Heart right ventricle (tissue), 16 donors: ENCODE measurements around the gene PDLIM5. TPM values are rescaled to one million over a fixed set of nuclear protein-coding genes. Genes with fewer than 3 reads are reported as not detected.

Experiments used
- ATAC-seq, 8 donors: fragments of 200-7000 bp; cut with Tn5 transposase; one replicate each; pipeline ENCODE4 v1.9.1; 2020; ENCODE audit warnings: mild to moderate bottlenecking in 8 of 8, moderate library complexity in 8 of 8, moderate number of reproducible peaks in 1 of 8
- DNase-seq, 2 donors: peaks; one replicate each; pipeline ENCODE4 v3.0.0-alpha.2; 2020
- H3K27ac ChIP-seq, 10 donors: fragments of 200-600 bp; sonication (generic) in 2 of 10; one replicate each; pipeline versions ENCODE4 v1.5.0 to v1.8.0; 2020 to 2022; ENCODE audit warnings: mild to moderate bottlenecking in 3 of 10
- H3K27me3 ChIP-seq, 7 donors: fragments of 200-600 bp; one replicate each; pipeline ENCODE4 v1.8.0; 2021 to 2022; ENCODE audit warnings: mild to moderate bottlenecking in 2 of 7
- H3K36me3 ChIP-seq, 9 donors: fragments of 200-600 bp; sonication (generic) in 1 of 9; one replicate each; pipeline versions ENCODE4 v1.5.0 to v1.8.0; 2020 to 2022; ENCODE audit warnings: mild to moderate bottlenecking in 2 of 9
- H3K4me1 ChIP-seq, 9 donors: fragments of 200-600 bp; sonication (generic) in 1 of 9; one replicate each; pipeline versions ENCODE4 v1.5.0 to v1.8.0; 2020 to 2022; ENCODE audit warnings: mild to moderate bottlenecking in 4 of 9
- H3K4me3 ChIP-seq, 10 donors: fragments of 200-600 bp; sonication (generic) in 2 of 10; one replicate each; pipeline versions ENCODE4 v1.5.0 to v1.8.0; 2020 to 2022; ENCODE audit warnings: mild to moderate bottlenecking in 7 of 10, moderate library complexity in 2 of 10
- H3K9me3 ChIP-seq, 11 donors: fragments of 200-600 bp in 10 of 11; sonication (generic) in 2 of 11; one replicate each; pipeline versions ENCODE4 v1.5.0 to v1.8.0; 2013 to 2022; ENCODE audit warnings: mild to moderate bottlenecking in 2 of 11, control low read depth in 1 of 11, moderate library complexity in 1 of 11
- CTCF ChIP-seq, 9 donors: fragments of 200-600 bp; sonication (generic) in 2 of 9; IDR thresholded peaks; one replicate each; pipeline versions ENCODE4 v1.5.0 to v1.8.0; 2021 to 2022; ENCODE audit warnings: antibody characterized with exemption in 9 of 9, mild to moderate bottlenecking in 5 of 9, moderate library complexity in 1 of 9
- whole genome bisulfite sequencing, 2 donors: extraction: QIAGEN DNeasy Blood & Tissue Kit; methylation state at CpG; one replicate each; pipeline ENCODE4 v1.1.7; 2013; ENCODE audit warnings: inconsistent platforms in 1 of 2; 5-methylcytosine and 5-hydroxymethylcytosine counted together
- intact Hi-C, 10 donors: fragments of 100-400 bp; cut with DNase I; formaldehyde crosslinking; loops; one replicate each; pipeline versions ENCODE4 v1.11.1 to v1.14.2; 2022
- polyA plus RNA-seq, 2 donors: library from polyadenylated mRNA; stranded (reverse); fragments of 200-250 nt; gene quantifications; one replicate each; pipeline ENCODE4 v1.2.3, GENCODE V29; 2013
- total RNA-seq, 10 donors: library from RNA; stranded (reverse); fragmentation: NEBNext Ultra II Directional in 3 of 10; extraction: Animal tissue kit (Norgen Biotek cat#: 25700) in 3 of 10; gene quantifications; one replicate each; pipeline versions ENCODE4 v1.2.1 to v1.2.4, GENCODE V29; 2021 to 2023
- donor health status: Arrhythmogenic right ventricular cardiomyopathy.
- donor health status: ischemic (EF 13 %, LVEDD 7.1; RV severe dilation, severe dysfunction).
- donor health status: healthy with polysubstance abuse.
- donor health status: DM: no; HTN: yes; CAD: no.
- donor health status: DM: no; HTN: no; CAD: no.
- donor health status: ischemic (EF 25% LVEDD 6.9; RV normal size, moderate dysfunction).
- donor health status: ischemic (EF 25% LVEDD 5.7; RV mildly dilated, moderate dysfunction).
- donor health status: healthy.
- donor health status: DM: yes; HTN: yes; CAD: no.
- donor health status: Ischemic cardiomyopathy.
- donor health status: ischemic (EF 35%, LVEDD 5.7; RV mildly dilated, moderate dysfunction).
- donor health status: nonischemic (EF 11% LVEDD 7.7; RV severe dilation, severe dysfunction).
- donor health status: DM: yes; HTN: yes; CAD: no.
- donor health status: PGD.
- donor health status: ischemic (EF 29% LVEDD 5.4; RV normal size, mild dysfunction).
- donor health status: nonischemic (EF 23%, LVEDD 6.1; RV moderate dilation, normal function).

Gene PDLIM5
- total and polyA plus RNA-seq, 12 donors, result 221 to 1,549 (median 1,269) TPM

GRCh38 chr4:94581766-94582165 lies 130.0 kb downstream of the PDLIM5 start:
- intact Hi-C loops, result no loop called here
- no peaks in the 10 kb centered on the region for H3K27me3 ChIP-seq
- H3K4me1 ChIP-seq, result peaks cover 3 to 76% (median 44%) of the 10 kb centered on the region in 9 donors
- 74 to 82% methylated on average over 2 of the region's 2 CpGs for WGBS, 2 donors
- H3K4me3 ChIP-seq, result no peak overlapping the region
- TF ChIP-seq CTCF (IDR thresholded peaks at IDR 0.05), result no peak
- no peaks in the 10 kb centered on the region for H3K9me3 ChIP-seq
- DNase-seq (no peak), ATAC-seq (no peak)
- peak overlapping the region in 4 of 10 donors; percentile 2 to 37 (median 23) for H3K27ac ChIP-seq
- H3K36me3 ChIP-seq, result peaks cover 0 to 63% (median 10%) of the 10 kb centered on the region in 9 donors

GRCh38 chr4:94582517-94582916 lies 130.8 kb downstream of the PDLIM5 start:
- Histone ChIP-seq H3K9me3 (no peaks in the 10 kb centered on the region), H3K27me3 (no peaks in the 10 kb centered on the region), H3K4me3 (no peak overlapping the region), H3K4me1 (peaks cover 3 to 69% (median 36%) of the 10 kb centered on the region in 9 donors), H3K27ac (peak overlapping the region in 4 of 10 donors; percentile 4 to 37 (median 28)), H3K36me3 (peaks cover 0 to 68% (median 15%) of the 10 kb centered on the region in 9 donors)
- DNase-seq (no peak), ATAC-seq (peak in 1 of 8 donors; percentile 58)
- intact Hi-C loops, result no loop called here
- TF ChIP-seq CTCF (IDR thresholded peaks at IDR 0.05), result no peak
- 71 to 80% methylated on average over 2 of the region's 2 CpGs for WGBS, 2 donors

GRCh38 chr4:94583914-94584641 lies 132.3 kb downstream of the PDLIM5 start:
- Histone ChIP-seq H3K9me3 (no peaks in the 10 kb centered on the region), H3K4me1 (peaks cover under 1 to 56% (median 28%) of the 10 kb centered on the region in 9 donors), H3K36me3 (peaks cover 0 to 84% (median 23%) of the 10 kb centered on the region in 9 donors), H3K27ac (peak overlapping the region in 5 of 10 donors; percentile 0 to 35 (median 21)), H3K4me3 (no peak overlapping the region), H3K27me3 (no peaks in the 10 kb centered on the region)
- ATAC-seq (peak in 6 of 8 donors; percentile 6 to 47 (median 16)), DNase-seq (no peak)
- WGBS, 2 donors, result 42 to 49% methylated on average over 3 of the region's 3 CpGs
- no peak for TF ChIP-seq CTCF (IDR thresholded peaks at IDR 0.05)
- intact Hi-C loops, result no loop called here

- WGBS, 2 donors, result 87 to 90% methylated on average over 1 of the region's 1 CpG
- no peak for ATAC-seq
- H3K27ac ChIP-seq, result no peak overlapping the region
Measured at GRCh38 chr4:94588896-94589693, 137.4 kb downstream of the PDLIM5 start.

More at GRCh38 chr4:94588896-94589693, 137.4 kb downstream of the PDLIM5 start:
- TF ChIP-seq CTCF (IDR thresholded peaks at IDR 0.05), result no peak
- Histone ChIP-seq H3K4me1 (peaks cover 1 to 38% (median 16%) of the 10 kb centered on the region in 9 donors), H3K9me3 (no peaks in the 10 kb centered on the region), H3K36me3 (peaks cover 0 to 79% (median 23%) of the 10 kb centered on the region in 9 donors), H3K27me3 (no peaks in the 10 kb centered on the region), H3K4me3 (no peak overlapping the region)
- intact Hi-C loops, result no loop called here
- DNase-seq, result no peak
